ENCODE measurements around the gene PODN.

PODN gene

GRCh38 chr1:53061859-53062707 lies at the start of gene PODN:
PODN (plus strand) TSS chr1:53062213; CDS start chr1:53069856, 7,643 bp downstream.
- no peak within 1 kb of the TSS for H3K4me2 ChIP-seq
- H3K9ac ChIP-seq = no peak within 1 kb of the TSS
- H2AFZ ChIP-seq (ENCODE audit: low read depth) = no peak within 1 kb of the TSS

GRCh38 chr1:53014791-53015507 lies 47.1 kb upstream of the PODN start:
- H3K27ac ChIP-seq = peak overlapping the region; percentile 13
- H2AFZ ChIP-seq (ENCODE audit: low read depth) = peak overlapping the region; percentile 90
- H3K9ac ChIP-seq = peak overlapping the region; percentile 46
- H3K79me2 ChIP-seq (ENCODE audit: insufficient read depth, low read depth) = peaks cover 23% of the 10 kb centered on the region; the same call in 1 of the 2 replicates
- H3K36me3 ChIP-seq (ENCODE audit: insufficient read depth) = no peaks in the 10 kb centered on the region
- peak overlapping the region; percentile 74 for H3K4me3 ChIP-seq (IDR thresholded peaks at IDR 0.05; ENCODE audit: insufficient read depth, low read depth, low read length)
- H3K27me3 ChIP-seq (ENCODE audit: insufficient read depth, low read depth) = no peaks in the 10 kb centered on the region
- TF ChIP-seq CTCF (conservative IDR thresholded peaks at IDR 0.05; ENCODE audit: low read depth, low read length) = no peak
- no peaks in the 10 kb centered on the region for H4K20me1 ChIP-seq (ENCODE audit: insufficient read depth)
- peak overlapping the region; percentile 83 for H3K4me2 ChIP-seq
- H3K4me1 ChIP-seq (ENCODE audit: low read depth, poor library complexity, severe bottlenecking) = peaks cover 17% of the 10 kb centered on the region

More at GRCh38 chr1:53061859-53062707, at the start of gene PODN:
- Histone ChIP-seq H3K79me2 (ENCODE audit: insufficient read depth, low read depth) (no peaks in the 10 kb centered on the region), H4K20me1 (ENCODE audit: insufficient read depth) (no peaks in the 10 kb centered on the region), H3K27ac (no peak within 1 kb of the TSS), H3K4me3 (IDR thresholded peaks at IDR 0.05; ENCODE audit: insufficient read depth, low read depth, low read length) (no peak within 1 kb of the TSS), H3K4me1 (ENCODE audit: low read depth, poor library complexity, severe bottlenecking) (no peaks in the 10 kb centered on the region), H3K36me3 (ENCODE audit: insufficient read depth) (no peaks in the 10 kb centered on the region), H3K27me3 (ENCODE audit: insufficient read depth, low read depth) (no peaks in the 10 kb centered on the region)
- TF ChIP-seq CTCF (conservative IDR thresholded peaks at IDR 0.05; ENCODE audit: low read depth, low read length) = no peak

- Histone ChIP-seq H3K27ac (peak overlapping the region; percentile 13; the same call in 1 of the 2 replicates), H3K36me3 (ENCODE audit: insufficient read depth) (no peaks in the 10 kb centered on the region), H3K27me3 (ENCODE audit: insufficient read depth, low read depth) (no peaks in the 10 kb centered on the region), H3K4me1 (ENCODE audit: low read depth, poor library complexity, severe bottlenecking) (peaks cover 17% of the 10 kb centered on the region), H4K20me1 (ENCODE audit: insufficient read depth) (no peaks in the 10 kb centered on the region), H3K4me3 (IDR thresholded peaks at IDR 0.05; ENCODE audit: insufficient read depth, low read depth, low read length) (peak overlapping the region; percentile 74), H2AFZ (ENCODE audit: low read depth) (peak overlapping the region; percentile 90), H3K79me2 (ENCODE audit: insufficient read depth, low read depth) (peaks cover 23% of the 10 kb centered on the region; the same call in 1 of the 2 replicates), H3K9ac (peak overlapping the region; percentile 46), H3K4me2 (peak overlapping the region; percentile 83)
- TF ChIP-seq CTCF (conservative IDR thresholded peaks at IDR 0.05; ENCODE audit: low read depth, low read length) = no peak
These were observed 46.5 kb upstream of the PODN start for GRCh38 chr1:53015508-53015860.

GRCh38 chr1:53016705-53017104 lies 45.3 kb upstream of the PODN start:
- Histone ChIP-seq H3K4me2 (no peak overlapping the region), H3K27ac (no peak overlapping the region), H3K36me3 (ENCODE audit: insufficient read depth) (no peaks in the 10 kb centered on the region), H3K79me2 (ENCODE audit: insufficient read depth, low read depth) (peaks cover 23% of the 10 kb centered on the region; the same call in 1 of the 2 replicates), H3K9ac (no peak overlapping the region), H3K27me3 (ENCODE audit: insufficient read depth, low read depth) (no peaks in the 10 kb centered on the region), H3K4me3 (IDR thresholded peaks at IDR 0.05; ENCODE audit: insufficient read depth, low read depth, low read length) (no peak overlapping the region), H3K4me1 (ENCODE audit: low read depth, poor library complexity, severe bottlenecking) (peaks cover 17% of the 10 kb centered on the region), H2AFZ (ENCODE audit: low read depth) (no peak overlapping the region), H4K20me1 (ENCODE audit: insufficient read depth) (no peaks in the 10 kb centered on the region)
- no peak for TF ChIP-seq CTCF (conservative IDR thresholded peaks at IDR 0.05; ENCODE audit: low read depth, low read length)
